PFSK-1 (cell line): ENCODE data around the gene N4BP2.

Experiments used
- FOXP2 ChIP-seq: optimal IDR thresholded peaks from 2 replicates; pipeline ENCODE3; 2011; ENCODE audit warnings: borderline replicate concordance, control low read depth, inconsistent platforms; ENCODE audit not compliant: insufficient read depth; ENCODE audit errors: extremely low read length, extremely low read depth
- POLR2AphosphoS5 ChIP-seq: IDR thresholded peaks from 2 replicates; pipeline ENCODE4 v1.6.1; 2012; ENCODE audit warnings: low read depth, mild to moderate bottlenecking, control low read depth, low read length, moderate library complexity
- REST ChIP-seq, 2 experiments: IDR thresholded peaks; 2 replicates each; pipeline versions ENCODE4 v1.6.1 to v1.8.0; 2011 to 2012; ENCODE audit warnings: low read depth in 2 of 2, low read length in 2 of 2, control low read depth in 1 of 2, inconsistent platforms in 1 of 2, mild to moderate bottlenecking in 1 of 2, moderate library complexity in 1 of 2; ENCODE audit not compliant: insufficient read depth in 1 of 2
- SIN3A ChIP-seq: IDR thresholded peaks from 2 replicates; pipeline ENCODE4 v1.6.1; 2012; ENCODE audit warnings: mild to moderate bottlenecking, low read length, moderate library complexity, borderline replicate concordance; ENCODE audit not compliant: insufficient read depth
- TAF1 ChIP-seq: IDR thresholded peaks from 2 replicates; pipeline ENCODE4 v1.6.1; 2012; ENCODE audit warnings: low read length, control low read depth, borderline replicate concordance; ENCODE audit not compliant: insufficient read depth

N4BP2 gene

GRCh38 chr4:40121515-40121914 lies 64.9 kb downstream of the N4BP2 start:
- TF ChIP-seq POLR2AphosphoS5 (no peak), REST (IDR thresholded peaks at IDR 0.05; ENCODE audit: insufficient read depth in 1 of 2, low read depth in 2 of 2, low read length in 2 of 2) (peak in 1 of 2 experiments; percentile 65; a peak in 2 of 4 replicates)

DNA sequence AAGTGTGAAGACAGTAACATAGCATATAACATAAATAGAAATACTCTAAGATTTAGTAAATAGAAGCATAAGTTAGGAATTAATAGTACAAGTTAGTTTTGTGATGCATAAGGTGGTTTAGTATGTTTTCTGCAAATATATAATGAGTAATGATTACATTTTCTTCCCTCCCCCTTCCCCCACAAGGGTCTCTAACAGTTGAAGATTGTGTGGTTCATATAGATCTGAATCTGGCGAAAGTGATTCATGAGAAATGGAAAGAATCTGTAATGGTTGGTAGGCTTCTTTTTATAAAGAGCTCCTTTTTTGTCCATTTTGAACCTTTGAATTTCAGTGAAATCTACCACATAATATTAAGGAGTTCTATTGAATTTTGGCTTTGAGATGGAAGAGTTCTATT lies 66.3 kb downstream of the N4BP2 start:
- TF ChIP-seq FOXP2 (no peak), POLR2AphosphoS5 (no peak), REST (IDR thresholded peaks at IDR 0.05; ENCODE audit: insufficient read depth in 1 of 2, low read depth in 2 of 2, low read length in 2 of 2) (no peak), SIN3A (no peak), TAF1 (no peak)

DNA sequence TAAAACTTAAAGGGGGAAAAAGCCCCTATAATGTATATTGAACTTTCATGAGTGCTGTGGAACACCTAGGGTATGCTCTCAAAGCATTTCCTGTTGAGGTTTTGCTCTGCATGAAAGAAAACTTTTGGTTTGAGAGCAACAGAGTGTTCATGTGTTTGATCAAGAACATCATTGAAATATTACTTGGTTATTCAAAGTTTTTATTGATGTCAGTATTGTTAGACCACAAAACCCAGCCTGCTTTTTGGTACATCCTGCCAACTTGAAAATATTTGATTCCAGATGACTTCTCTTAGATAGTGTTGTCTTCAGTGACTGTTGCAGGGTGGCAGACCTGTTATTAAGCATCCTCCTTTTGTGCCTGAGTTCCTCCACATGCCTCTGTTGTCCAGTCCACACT lies 68.0 kb downstream of the N4BP2 start:
- TF ChIP-seq FOXP2: no peak
- TF ChIP-seq TAF1: no peak
- TF ChIP-seq POLR2AphosphoS5: no peak
- TF ChIP-seq SIN3A: no peak
- TF ChIP-seq REST (IDR thresholded peaks at IDR 0.05; ENCODE audit: insufficient read depth in 1 of 2, low read depth in 2 of 2, low read length in 2 of 2): no peak

DNA sequence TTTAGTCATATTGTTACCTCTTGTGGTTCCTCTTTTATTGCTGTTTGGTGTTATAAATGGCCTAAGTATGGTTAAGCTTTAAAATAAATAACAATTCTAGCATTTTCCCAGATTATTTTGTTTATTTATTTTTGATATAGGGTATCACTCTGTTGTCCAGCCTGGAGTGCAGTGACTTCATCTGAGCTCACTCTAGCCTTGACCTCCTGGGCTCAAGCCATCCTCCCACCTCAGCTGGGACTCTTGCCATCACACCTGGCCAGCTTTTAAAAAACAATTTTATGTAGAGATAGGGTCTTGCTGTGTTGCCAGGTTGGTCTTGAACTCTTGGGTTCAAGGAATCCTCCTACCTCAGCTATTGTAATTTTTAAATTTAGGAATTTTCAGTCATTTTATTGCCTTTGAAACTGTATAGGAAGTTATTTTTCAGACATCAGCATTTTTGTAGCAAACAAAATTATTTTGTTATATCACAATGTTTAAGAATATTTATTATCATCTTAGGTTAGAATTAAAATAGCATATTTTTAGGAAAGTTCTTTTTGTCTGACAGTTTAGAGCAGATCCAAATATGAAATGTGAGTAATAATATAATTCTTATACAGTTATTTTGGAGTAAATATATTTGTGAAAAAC lies 73.9 kb downstream of the N4BP2 start:
- TF ChIP-seq FOXP2: no peak
- TF ChIP-seq TAF1: no peak
- TF ChIP-seq POLR2AphosphoS5: no peak
- TF ChIP-seq REST (IDR thresholded peaks at IDR 0.05; ENCODE audit: insufficient read depth in 1 of 2, low read depth in 2 of 2, low read length in 2 of 2): no peak
- TF ChIP-seq SIN3A: no peak

DNA sequence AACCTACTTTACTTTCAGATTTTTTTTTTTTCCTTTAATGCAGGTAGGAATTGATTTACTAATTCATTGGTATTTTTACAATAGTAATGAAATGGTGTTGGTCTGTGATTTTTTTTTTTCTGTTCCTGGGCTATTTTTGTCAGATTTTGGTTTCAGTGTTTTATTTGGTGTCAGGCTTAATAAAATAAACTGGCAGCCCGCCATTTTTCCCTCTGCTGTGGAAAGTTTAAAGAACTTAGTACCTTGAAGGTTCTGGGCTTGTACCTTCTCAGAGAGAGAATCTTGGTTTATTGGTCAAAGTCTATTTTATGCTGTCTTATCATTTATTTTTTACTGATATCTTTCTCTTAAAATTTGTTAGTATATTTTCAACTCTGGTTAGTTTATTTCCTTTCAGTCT lies 76.2 kb downstream of the N4BP2 start:
- TF ChIP-seq TAF1 (no peak), SIN3A (no peak), FOXP2 (no peak), REST (IDR thresholded peaks at IDR 0.05; ENCODE audit: insufficient read depth in 1 of 2, low read depth in 2 of 2, low read length in 2 of 2) (no peak), POLR2AphosphoS5 (no peak)
